Measurements from ENCODE around the gene NT5M. TPM values are rescaled to one million over a fixed set of nuclear protein-coding genes. Genes with fewer than 3 reads are reported as not detected.

Gene NT5M
- total RNA-seq, 1 experiment from 2014 or later = 8.6 TPM

GRCh38 chr17:17366941-17367875 is 64.0 kb downstream of the NT5M start:
- Histone ChIP-seq H3K27me3 (ENCODE audit: low read length) (no peaks in the 10 kb centered on the region), H3K4me2 (ENCODE audit: low read length) (no peak overlapping the region), H3K36me3 (ENCODE audit: low read depth, low read length) (no peaks in the 10 kb centered on the region), H3K79me2 (ENCODE audit: low read length) (no peaks in the 10 kb centered on the region), H3K9me2 (replicated peaks; ENCODE audit: low read length) (no peaks in the 10 kb centered on the region), H3K9me3 (ENCODE audit: low read length) (no peaks in the 10 kb centered on the region), H4K20me1 (ENCODE audit: low read length) (no peaks in the 10 kb centered on the region), H3K27ac (ENCODE audit: low read length) (no peak overlapping the region), H3F3A (ENCODE audit: low read length, unreplicated experiment) (no peaks in the 10 kb centered on the region), H3K4me1 (ENCODE audit: insufficient read depth, low read length) (peaks cover 9% of the 10 kb centered on the region), H2AFZ (ENCODE audit: low read length) (no peak overlapping the region), H3K4me3 (ENCODE audit: low read length) (no peak overlapping the region), H3K9ac (ENCODE audit: low read length) (no peak overlapping the region)
- ATAC-seq (no peak), DNase-seq (no peak)
- CTCF ChIA-PET = no interaction called here
- POLR2A ChIA-PET (ENCODE audit: unreplicated experiment) = interaction anchor here (0.5 kb wide), 1 partner anchor 129 kb away, joined by 10 read pairs; the partner anchor contains the start of gene RASD1
- TF ChIP-seq EZH2phosphoT487 (IDR thresholded peaks at IDR 0.05; ENCODE audit: borderline replicate concordance, low read length) (no peak), EZH2 (IDR thresholded peaks at IDR 0.05; ENCODE audit: low read length, unreplicated experiment) (no peak), CTCF (conservative IDR thresholded peaks at IDR 0.05; ENCODE audit: low read depth, low read length) (no peak)
- no TSS peak for BruUV-seq (replicated peaks)
- intact Hi-C loops (cut with micrococcal nuclease) = no loop called here

GRCh38 chr17:17367931-17368330 is 64.8 kb downstream of the NT5M start:
- Histone ChIP-seq H3K9ac (ENCODE audit: low read length) (no peak overlapping the region), H3K9me2 (replicated peaks; ENCODE audit: low read length) (no peaks in the 10 kb centered on the region), H3K4me3 (ENCODE audit: low read length) (no peak overlapping the region), H3K27ac (ENCODE audit: low read length) (no peak overlapping the region), H4K20me1 (ENCODE audit: low read length) (no peaks in the 10 kb centered on the region), H2AFZ (ENCODE audit: low read length) (no peak overlapping the region), H3K36me3 (ENCODE audit: low read depth, low read length) (no peaks in the 10 kb centered on the region), H3K9me3 (ENCODE audit: low read length) (no peaks in the 10 kb centered on the region), H3K79me2 (ENCODE audit: low read length) (no peaks in the 10 kb centered on the region), H3K4me2 (ENCODE audit: low read length) (no peak overlapping the region), H3K4me1 (ENCODE audit: insufficient read depth, low read length) (peaks cover 9% of the 10 kb centered on the region), H3K27me3 (ENCODE audit: low read length) (no peaks in the 10 kb centered on the region), H3F3A (ENCODE audit: low read length, unreplicated experiment) (no peaks in the 10 kb centered on the region)
- intact Hi-C loops (cut with micrococcal nuclease) = no loop called here
- TF ChIP-seq EZH2phosphoT487 (IDR thresholded peaks at IDR 0.05; ENCODE audit: borderline replicate concordance, low read length) (no peak), EZH2 (IDR thresholded peaks at IDR 0.05; ENCODE audit: low read length, unreplicated experiment) (no peak), CTCF (conservative IDR thresholded peaks at IDR 0.05; ENCODE audit: low read depth, low read length) (no peak)
- ChIA-PET POLR2A (ENCODE audit: unreplicated experiment) (no interaction called here), CTCF (no interaction called here)
- no peak for ATAC-seq
- no TSS peak for BruUV-seq (replicated peaks)
- no peak for DNase-seq

GRCh38 chr17:17370711-17371110 is 67.5 kb downstream of the NT5M start:
- H3K27me3 ChIP-seq (ENCODE audit: low read length) = no peaks in the 10 kb centered on the region
- ATAC-seq (no peak), DNase-seq (no peak)
- CTCF ChIA-PET = no interaction called here
- H3K9ac ChIP-seq (ENCODE audit: low read length) = peak overlapping the region; percentile 1; the same call in 1 of the 2 replicates
- POLR2A ChIA-PET (ENCODE audit: unreplicated experiment) = no interaction called here
- no peaks in the 10 kb centered on the region for H3K36me3 ChIP-seq (ENCODE audit: low read depth, low read length)
- BruUV-seq (replicated peaks) = no TSS peak
- H3K4me3 ChIP-seq (ENCODE audit: low read length) = no peak overlapping the region
- intact Hi-C loops (cut with micrococcal nuclease) = no loop called here
- H3K4me2 ChIP-seq (ENCODE audit: low read length) = no peak overlapping the region
- peak overlapping the region; percentile 64 for H3K27ac ChIP-seq (ENCODE audit: low read length)
- no peak for TF ChIP-seq EZH2phosphoT487 (IDR thresholded peaks at IDR 0.05; ENCODE audit: borderline replicate concordance, low read length)
- no peak for TF ChIP-seq EZH2 (IDR thresholded peaks at IDR 0.05; ENCODE audit: low read length, unreplicated experiment)
- TF ChIP-seq CTCF (conservative IDR thresholded peaks at IDR 0.05; ENCODE audit: low read depth, low read length) = no peak
- H3K4me1 ChIP-seq (ENCODE audit: insufficient read depth, low read length) = peaks cover 10% of the 10 kb centered on the region
- no peaks in the 10 kb centered on the region for H3K79me2 ChIP-seq (ENCODE audit: low read length)
- H3F3A ChIP-seq (ENCODE audit: low read length, unreplicated experiment) = no peaks in the 10 kb centered on the region
- H3K9me3 ChIP-seq (ENCODE audit: low read length) = no peaks in the 10 kb centered on the region
- no peaks in the 10 kb centered on the region for H4K20me1 ChIP-seq (ENCODE audit: low read length)
- no peaks in the 10 kb centered on the region for H3K9me2 ChIP-seq (replicated peaks; ENCODE audit: low read length)
- H2AFZ ChIP-seq (ENCODE audit: low read length) = no peak overlapping the region
